ENCODE results near the gene TXN.
"Not testable (repeated sequence)": the region's sequence is repeated elsewhere in the genome, so short reads cannot be mapped to it uniquely, and the experiment has no call there.

The TXN gene

DNA sequence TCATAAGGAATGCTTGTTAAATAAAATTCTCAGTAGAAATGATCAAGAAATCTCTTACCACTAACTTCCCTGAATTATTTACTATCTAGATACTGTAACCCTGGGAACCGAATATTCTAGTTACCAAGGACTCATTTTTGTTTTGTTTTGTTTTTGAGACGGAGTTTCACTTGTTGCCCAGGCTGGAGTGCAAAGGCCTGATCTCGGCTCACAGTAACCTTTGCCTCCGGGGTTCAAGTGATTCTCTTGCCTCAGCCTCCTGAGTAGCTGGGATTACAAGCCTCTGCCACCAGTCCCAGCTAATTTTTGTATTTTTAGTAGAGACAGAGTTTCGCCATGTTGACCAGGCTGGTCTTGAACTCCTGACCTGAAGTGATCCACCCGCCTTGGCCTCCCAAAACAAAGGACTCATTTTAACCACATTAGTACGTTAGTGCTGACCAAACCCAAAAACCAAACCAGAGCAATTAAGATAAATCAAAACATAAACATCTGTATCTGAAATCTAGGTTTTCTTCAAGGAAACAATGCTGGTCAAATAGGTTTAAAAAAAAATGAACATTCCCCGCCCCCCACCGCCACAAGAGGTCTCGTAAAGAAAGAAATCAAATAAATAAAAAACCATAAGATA is 3.7 kb downstream of the TXN start:
- TF ChIP-seq CTCF (IDR thresholded peaks at IDR 0.05; ENCODE audit: insufficient read depth, low read length, poor library complexity, severe bottlenecking) (no peak), EZH2phosphoT487 (conservative IDR thresholded peaks at IDR 0.05; ENCODE audit: low read length) (no peak)
- Histone ChIP-seq H3K9ac (ENCODE audit: low read length) (no peak overlapping the region), H3K9me2 (replicated peaks; ENCODE audit: insufficient read depth, low read length) (no peaks in the 10 kb centered on the region), H4K20me1 (ENCODE audit: low read depth, low read length) (no peaks in the 10 kb centered on the region), H3K36me3 (ENCODE audit: low read length) (no peaks in the 10 kb centered on the region), H3K79me2 (ENCODE audit: insufficient read depth, low read length) (peaks cover 27% of the 10 kb centered on the region), H2AFZ (ENCODE audit: low read depth, low read length, severe bottlenecking) (no peak overlapping the region), H3K27ac (ENCODE audit: low read depth, low read length) (no peak overlapping the region), H3K4me3 (ENCODE audit: insufficient read depth, low read length, poor library complexity, severe bottlenecking) (no peak overlapping the region), H3F3A (ENCODE audit: insufficient read depth) (peaks cover 6% of the 10 kb centered on the region; the same call in 1 of the 2 replicates), H3K9me3 (ENCODE audit: insufficient read depth, low read length) (no peaks in the 10 kb centered on the region), H3K4me2 (ENCODE audit: low read depth, low read length, poor library complexity, severe bottlenecking) (no peak overlapping the region), H3K27me3 (ENCODE audit: low read length) (no peaks in the 10 kb centered on the region)

- not testable (repeated sequence) for H4K20me1 ChIP-seq (ENCODE audit: low read depth, low read length); H3K9me2 ChIP-seq (replicated peaks; ENCODE audit: insufficient read depth, low read length); H3K27ac ChIP-seq (ENCODE audit: low read depth, low read length); H3K9ac ChIP-seq (ENCODE audit: low read length); H3K27me3 ChIP-seq (ENCODE audit: low read length); H3K9me3 ChIP-seq (ENCODE audit: insufficient read depth, low read length); H3F3A ChIP-seq (ENCODE audit: insufficient read depth); H2AFZ ChIP-seq (ENCODE audit: low read depth, low read length, severe bottlenecking); H3K36me3 ChIP-seq (ENCODE audit: low read length); H3K4me2 ChIP-seq (ENCODE audit: low read depth, low read length, poor library complexity, severe bottlenecking); H3K4me3 ChIP-seq (ENCODE audit: insufficient read depth, low read length, poor library complexity, severe bottlenecking)
- H3K79me2 ChIP-seq (ENCODE audit: insufficient read depth, low read length), result peaks cover 27% of the 10 kb centered on the region
These were observed 4.5 kb downstream of the TXN start for GRCh38 chr9:110251770-110252169.

GRCh38 chr9:110251212-110251611 is 5.1 kb downstream of the TXN start:
- H3K27ac ChIP-seq (ENCODE audit: low read depth, low read length), result no peak overlapping the region
- peaks cover 27% of the 10 kb centered on the region for H3K79me2 ChIP-seq (ENCODE audit: insufficient read depth, low read length)
- no peak overlapping the region for H3K4me2 ChIP-seq (ENCODE audit: low read depth, low read length, poor library complexity, severe bottlenecking)
- no peaks in the 10 kb centered on the region for H4K20me1 ChIP-seq (ENCODE audit: low read depth, low read length)
- H3K4me3 ChIP-seq (ENCODE audit: insufficient read depth, low read length, poor library complexity, severe bottlenecking), result no peak overlapping the region
- no peaks in the 10 kb centered on the region for H3K9me2 ChIP-seq (replicated peaks; ENCODE audit: insufficient read depth, low read length)
- H3K9me3 ChIP-seq (ENCODE audit: insufficient read depth, low read length), result no peaks in the 10 kb centered on the region
- peaks cover 6% of the 10 kb centered on the region; the same call in 1 of the 2 replicates for H3F3A ChIP-seq (ENCODE audit: insufficient read depth)
- H3K36me3 ChIP-seq (ENCODE audit: low read length), result no peaks in the 10 kb centered on the region
- no peak overlapping the region for H3K9ac ChIP-seq (ENCODE audit: low read length)
- H3K27me3 ChIP-seq (ENCODE audit: low read length), result no peaks in the 10 kb centered on the region
- no peak overlapping the region for H2AFZ ChIP-seq (ENCODE audit: low read depth, low read length, severe bottlenecking)
- TF ChIP-seq EZH2phosphoT487 (conservative IDR thresholded peaks at IDR 0.05; ENCODE audit: low read length) (no peak), CTCF (IDR thresholded peaks at IDR 0.05; ENCODE audit: insufficient read depth, low read length, poor library complexity, severe bottlenecking) (no peak)

- Histone ChIP-seq H3K36me3 (ENCODE audit: low read length) (no peaks in the 10 kb centered on the region), H3F3A (ENCODE audit: insufficient read depth) (peaks cover 6% of the 10 kb centered on the region; the same call in 1 of the 2 replicates), H3K9ac (ENCODE audit: low read length) (no peak overlapping the region)
These were observed 6.7 kb downstream of the TXN start for GRCh38 chr9:110249603-110250002.

More at GRCh38 chr9:110249603-110250002, 6.7 kb downstream of the TXN start:
- no peaks in the 10 kb centered on the region for H3K9me2 ChIP-seq (replicated peaks; ENCODE audit: insufficient read depth, low read length)
- no peak overlapping the region for H2AFZ ChIP-seq (ENCODE audit: low read depth, low read length, severe bottlenecking)
- TF ChIP-seq CTCF (IDR thresholded peaks at IDR 0.05; ENCODE audit: insufficient read depth, low read length, poor library complexity, severe bottlenecking) (no peak), EZH2phosphoT487 (conservative IDR thresholded peaks at IDR 0.05; ENCODE audit: low read length) (no peak)
- H3K27me3 ChIP-seq (ENCODE audit: low read length), result no peaks in the 10 kb centered on the region
- H3K4me2 ChIP-seq (ENCODE audit: low read depth, low read length, poor library complexity, severe bottlenecking), result no peak overlapping the region
- no peak overlapping the region for H3K27ac ChIP-seq (ENCODE audit: low read depth, low read length)
- no peaks in the 10 kb centered on the region for H4K20me1 ChIP-seq (ENCODE audit: low read depth, low read length)
- H3K79me2 ChIP-seq (ENCODE audit: insufficient read depth, low read length), result peaks cover 24% of the 10 kb centered on the region
- no peak overlapping the region for H3K4me3 ChIP-seq (ENCODE audit: insufficient read depth, low read length, poor library complexity, severe bottlenecking)
- no peaks in the 10 kb centered on the region for H3K9me3 ChIP-seq (ENCODE audit: insufficient read depth, low read length)

Measured in SU-DHL-6 (cell line).